SU-DHL-6 (cell line): ENCODE results near the gene TBC1D4.

Experiments
- EZH2phosphoT487 ChIP-seq: fragments of 200-600 bp; sonication (generic), shearing (Covaris generic); conservative IDR thresholded peaks from 2 replicates; pipeline ENCODE4 v1.6.1; 2018; ENCODE audit warnings: mild to moderate bottlenecking, antibody characterized with exemption, low read length, moderate library complexity, mixed read lengths
- TF ChIP-seq, protein P1 (sequence below): fragments of 200-600 bp; sonication (generic); IDR thresholded peaks from one replicate; pipeline ENCODE4 v1.5.1; 2017; ENCODE audit warnings: antibody characterized with exemption, mild to moderate bottlenecking, low read length, moderate library complexity; ENCODE audit not compliant: insufficient read depth, poor library complexity, severe bottlenecking

DNA sequence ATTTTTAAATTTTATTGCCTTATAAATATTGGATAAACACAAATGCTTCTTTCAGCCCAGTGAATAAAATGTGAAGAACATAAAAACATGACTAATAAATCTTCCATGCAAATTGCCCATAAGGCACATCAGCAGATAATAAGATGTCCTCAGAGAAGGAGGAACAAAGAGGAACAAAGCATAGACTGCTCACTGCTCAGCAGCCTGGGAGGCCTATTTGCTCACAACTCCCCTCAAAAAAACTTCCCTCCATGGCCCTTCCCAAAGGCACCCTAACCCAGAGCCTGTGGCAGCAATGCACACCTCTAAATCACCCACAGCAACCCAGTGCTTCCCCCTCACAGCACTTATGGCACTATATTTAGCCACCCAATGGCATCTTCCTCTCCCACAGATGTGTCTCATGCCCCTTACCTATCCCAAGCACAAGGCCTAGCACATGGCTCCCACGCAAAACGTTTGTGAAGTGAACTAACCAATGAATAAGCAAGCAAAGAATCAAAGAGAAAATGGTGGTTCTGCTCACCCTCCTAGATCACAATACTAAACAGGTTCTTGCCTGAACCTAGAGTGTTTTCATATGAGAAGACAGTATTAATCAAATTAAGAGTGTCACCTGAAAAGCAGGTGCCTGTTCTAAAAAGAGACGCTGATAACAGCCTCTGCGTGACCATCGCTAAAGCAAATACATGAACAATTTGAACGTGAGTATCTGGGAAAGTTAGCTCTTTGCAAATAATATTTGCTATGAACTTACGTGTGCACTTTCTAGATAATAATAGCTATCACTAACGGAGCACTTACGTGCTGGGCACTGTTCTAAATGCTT, 96.9 kb downstream of the TBC1D4 start:
- TF ChIP-seq, protein P1, sequence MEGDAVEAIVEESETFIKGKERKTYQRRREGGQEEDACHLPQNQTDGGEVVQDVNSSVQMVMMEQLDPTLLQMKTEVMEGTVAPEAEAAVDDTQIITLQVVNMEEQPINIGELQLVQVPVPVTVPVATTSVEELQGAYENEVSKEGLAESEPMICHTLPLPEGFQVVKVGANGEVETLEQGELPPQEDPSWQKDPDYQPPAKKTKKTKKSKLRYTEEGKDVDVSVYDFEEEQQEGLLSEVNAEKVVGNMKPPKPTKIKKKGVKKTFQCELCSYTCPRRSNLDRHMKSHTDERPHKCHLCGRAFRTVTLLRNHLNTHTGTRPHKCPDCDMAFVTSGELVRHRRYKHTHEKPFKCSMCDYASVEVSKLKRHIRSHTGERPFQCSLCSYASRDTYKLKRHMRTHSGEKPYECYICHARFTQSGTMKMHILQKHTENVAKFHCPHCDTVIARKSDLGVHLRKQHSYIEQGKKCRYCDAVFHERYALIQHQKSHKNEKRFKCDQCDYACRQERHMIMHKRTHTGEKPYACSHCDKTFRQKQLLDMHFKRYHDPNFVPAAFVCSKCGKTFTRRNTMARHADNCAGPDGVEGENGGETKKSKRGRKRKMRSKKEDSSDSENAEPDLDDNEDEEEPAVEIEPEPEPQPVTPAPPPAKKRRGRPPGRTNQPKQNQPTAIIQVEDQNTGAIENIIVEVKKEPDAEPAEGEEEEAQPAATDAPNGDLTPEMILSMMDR = no peak
- no peak for TF ChIP-seq EZH2phosphoT487
